ENCODE measurements around the gene PLGLB2. TPM values are rescaled to one million over a fixed set of nuclear protein-coding genes. Genes with fewer than 3 reads are reported as not detected.

Gene PLGLB2
- total and polyA plus RNA-seq, 8 donors: 1.5 to 3.3 (median 2.9) TPM; not detected in 5

Other genes with a start within 250 kb of the PLGLB2 start
- 1 to 10 TPM in 3 of 5 donors, not detected in 2; 2.6 to 9.2 (median 6.4) TPM for gene RGPD2, start 77.7 kb downstream of the PLGLB2 start, total RNA-seq
- 1 to 10 TPM in 2 of 3 donors, under 1 TPM in 1; 0.12 to 3.1 (median 2.0) TPM for gene RGPD2, start 77.7 kb downstream of the PLGLB2 start, polyA plus RNA-seq